Central memory CD4-positive, alpha-beta T cell (primary cell): Measurements from ENCODE around the gene RGS3.

Experiments used
- DNase-seq: peaks from one replicate; pipeline ENCODE4 v3.0.0; 2022

Gene RGS3

DNA sequence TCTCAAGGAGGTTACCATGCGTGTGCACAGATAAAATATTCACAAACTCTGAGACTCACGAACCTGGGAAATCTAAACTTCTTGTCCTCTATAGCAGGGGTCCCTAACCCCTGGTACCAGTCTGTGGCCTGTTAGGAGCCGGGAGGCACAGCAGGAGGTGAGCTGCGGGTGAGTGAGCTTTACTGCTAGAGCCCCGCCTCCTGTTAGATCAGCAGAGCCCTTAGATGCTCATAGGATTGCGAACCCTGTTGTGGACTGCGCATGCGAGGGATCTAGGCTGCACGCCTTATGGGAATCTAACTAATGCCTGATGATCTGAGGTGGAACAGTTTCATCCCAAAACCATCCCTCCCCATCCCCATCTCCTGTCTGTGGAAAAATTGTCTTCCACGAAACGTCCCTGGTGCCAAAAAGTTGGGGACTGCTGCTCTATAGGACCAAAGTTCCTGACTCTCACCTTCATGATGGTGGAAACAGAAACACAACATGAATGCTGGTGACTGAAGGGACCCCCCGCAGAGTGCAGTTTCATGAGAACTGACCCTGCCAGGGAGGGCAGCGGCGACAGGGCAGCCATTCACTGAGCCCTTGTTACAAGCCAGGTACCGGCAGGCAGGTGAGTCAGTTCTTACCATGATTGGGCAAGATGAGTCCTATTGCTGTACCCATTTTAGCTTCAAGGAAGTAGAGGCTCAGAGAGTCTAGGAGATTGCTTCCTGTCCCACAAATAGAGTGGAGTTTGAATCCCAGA, 181.9 kb downstream of the RGS3 start:
- DNase-seq: no peak

GRCh38 chr9:113645978-113646253, 182.4 kb downstream of the RGS3 start:
- no peak for DNase-seq

DNA sequence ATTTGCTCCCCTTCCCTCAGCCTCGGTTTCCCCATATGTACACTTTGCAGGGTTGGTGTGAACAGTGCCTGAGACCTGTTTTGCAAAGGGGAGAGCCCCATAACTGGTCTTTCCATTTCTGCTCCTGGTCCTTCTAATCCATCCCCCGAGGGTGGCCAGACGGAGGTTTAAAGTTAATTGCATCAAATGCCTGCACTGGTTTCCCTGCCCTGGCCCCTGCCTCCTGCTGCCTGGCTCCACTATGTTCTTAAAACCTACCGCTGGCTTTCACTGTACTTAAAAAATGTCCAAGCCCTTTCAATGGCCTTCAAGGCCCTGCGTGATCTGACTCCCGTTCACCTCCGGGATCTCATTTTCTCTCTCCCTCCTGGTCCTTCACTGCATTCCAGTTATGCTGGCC, 183.0 kb downstream of the RGS3 start:
- no peak for DNase-seq
